ENCODE measurements around the gene KRTAP10-11. TPM values are rescaled to one million over a fixed set of nuclear protein-coding genes. Genes with fewer than 3 reads are reported as not detected.

Gene KRTAP10-11
- total and polyA plus RNA-seq, 2 donors (not counting 1 experiment from before 2014, with no cell fraction given), result not detected

DNA sequence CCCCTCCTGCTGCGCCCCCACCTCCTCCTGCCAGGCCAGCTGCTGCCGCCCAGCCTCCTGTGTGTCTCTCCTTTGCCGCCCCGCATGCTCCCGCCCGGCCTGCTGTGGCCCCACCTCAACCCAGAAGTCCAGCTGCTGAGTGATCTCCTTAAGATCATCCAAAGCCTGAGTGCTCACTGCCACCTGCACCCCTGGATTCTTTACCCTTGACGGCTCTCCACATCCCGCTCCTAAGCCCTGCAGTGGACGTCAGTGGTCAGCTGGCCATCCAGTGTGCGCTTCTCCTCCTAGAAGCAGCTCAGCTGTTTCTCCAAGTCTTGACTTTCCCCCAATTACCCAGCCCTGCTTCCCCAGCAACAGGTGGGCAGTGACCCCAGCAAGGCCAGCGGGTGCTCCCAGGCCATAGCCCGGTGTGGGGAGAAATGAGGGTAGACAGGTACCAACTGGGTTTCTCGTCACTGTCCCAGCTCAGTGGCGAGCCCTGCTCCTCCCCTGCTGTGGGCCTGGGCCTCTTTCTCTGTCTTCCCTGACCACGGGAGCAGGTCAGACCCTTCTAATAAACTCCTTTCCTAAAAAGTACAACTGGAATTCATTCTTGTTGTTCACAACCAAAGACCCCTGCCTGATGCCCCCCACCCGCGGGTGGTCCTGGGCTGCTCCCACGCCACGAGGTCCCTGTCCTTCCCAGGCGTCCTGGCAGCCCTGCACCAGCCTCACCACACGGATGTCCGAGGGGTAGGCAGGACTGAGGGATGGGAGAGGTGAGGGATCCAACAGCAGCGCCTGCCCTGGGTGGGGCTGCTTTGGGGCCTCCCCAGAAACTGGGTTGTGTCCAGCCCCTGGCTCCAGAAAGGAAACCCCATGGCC lies 44.4 kb upstream of the KRTAP10-11 start:
- POLR2A ChIA-PET, result no interaction called here
- no peak for ATAC-seq (ENCODE audit: low read depth)
- WGBS (ENCODE audit: insufficient coverage), result 86% methylated on average over 19 of the region's 23 CpGs
- CTCF ChIA-PET, result no interaction called here
- Histone ChIP-seq H3K4me2 (replicated peaks; ENCODE audit: low read depth, low read length, poor library complexity, severe bottlenecking) (no peak overlapping the region), H3K4me3 (ENCODE audit: control extremely low read depth in 1 of 5, extremely low read depth in 1 of 5, insufficient read depth in 1 of 5, low read depth in 2 of 5, low read length in 4 of 5) (no peak overlapping the region), H3K4me1 (ENCODE audit: control insufficient read depth in 2 of 2, insufficient read depth in 2 of 2, low read length in 2 of 2) (no peaks in the 10 kb centered on the region), H3K36me3 (replicated peaks in 1 of 2; ENCODE audit: control extremely low read depth in 1 of 2, control insufficient read depth in 1 of 2, extremely low read depth in 1 of 2, insufficient read depth in 2 of 2, low read length in 1 of 2) (no peaks in the 10 kb centered on the region), H3K9me3 (ENCODE audit: control extremely low read depth in 1 of 3, control insufficient read depth in 2 of 3, insufficient read depth in 1 of 3, low read length in 2 of 3) (peaks cover 0 to 19% (median 3%) of the 10 kb centered on the region in 3 donors), H4K20me1 (ENCODE audit: control insufficient read depth, insufficient read depth, low read length, poor library complexity, severe bottlenecking) (no peaks in the 10 kb centered on the region), H3K79me2 (ENCODE audit: control insufficient read depth, insufficient read depth, low read length) (no peaks in the 10 kb centered on the region), H3K27me3 (replicated peaks in 1 of 4; ENCODE audit: control extremely low read depth in 1 of 4, control insufficient read depth in 3 of 4, insufficient read depth in 4 of 4, low read length in 3 of 4) (peaks cover 0 to 13% (median 3%) of the 10 kb centered on the region in 4 experiments), H2AFZ (ENCODE audit: insufficient read depth, low read depth, low read length, poor library complexity, severe bottlenecking) (no peak overlapping the region), H3K27ac (ENCODE audit: low read length in 2 of 2) (no peak overlapping the region), H3K9ac (ENCODE audit: low read length) (no peak overlapping the region)
- Mint-ChIP-seq H3K27ac (no peak overlapping the region), H3K27me3 (peaks cover 43% of the 10 kb centered on the region), H3K4me3 (no peak overlapping the region), H3K4me1 (no peaks in the 10 kb centered on the region), H3K9me3 (ENCODE audit: insufficient read depth) (peaks cover 9% of the 10 kb centered on the region)
- DNase-seq, result no peak
- intact Hi-C loops (cut with micrococcal nuclease), result no loop called here
- TF ChIP-seq, protein P1, sequence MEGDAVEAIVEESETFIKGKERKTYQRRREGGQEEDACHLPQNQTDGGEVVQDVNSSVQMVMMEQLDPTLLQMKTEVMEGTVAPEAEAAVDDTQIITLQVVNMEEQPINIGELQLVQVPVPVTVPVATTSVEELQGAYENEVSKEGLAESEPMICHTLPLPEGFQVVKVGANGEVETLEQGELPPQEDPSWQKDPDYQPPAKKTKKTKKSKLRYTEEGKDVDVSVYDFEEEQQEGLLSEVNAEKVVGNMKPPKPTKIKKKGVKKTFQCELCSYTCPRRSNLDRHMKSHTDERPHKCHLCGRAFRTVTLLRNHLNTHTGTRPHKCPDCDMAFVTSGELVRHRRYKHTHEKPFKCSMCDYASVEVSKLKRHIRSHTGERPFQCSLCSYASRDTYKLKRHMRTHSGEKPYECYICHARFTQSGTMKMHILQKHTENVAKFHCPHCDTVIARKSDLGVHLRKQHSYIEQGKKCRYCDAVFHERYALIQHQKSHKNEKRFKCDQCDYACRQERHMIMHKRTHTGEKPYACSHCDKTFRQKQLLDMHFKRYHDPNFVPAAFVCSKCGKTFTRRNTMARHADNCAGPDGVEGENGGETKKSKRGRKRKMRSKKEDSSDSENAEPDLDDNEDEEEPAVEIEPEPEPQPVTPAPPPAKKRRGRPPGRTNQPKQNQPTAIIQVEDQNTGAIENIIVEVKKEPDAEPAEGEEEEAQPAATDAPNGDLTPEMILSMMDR (IDR thresholded peaks at IDR 0.05), result no peak
- no peak for TF ChIP-seq EZH2 (IDR thresholded peaks at IDR 0.05; ENCODE audit: borderline replicate concordance, insufficient read depth, low read depth, low read length, poor library complexity, severe bottlenecking)

DNA sequence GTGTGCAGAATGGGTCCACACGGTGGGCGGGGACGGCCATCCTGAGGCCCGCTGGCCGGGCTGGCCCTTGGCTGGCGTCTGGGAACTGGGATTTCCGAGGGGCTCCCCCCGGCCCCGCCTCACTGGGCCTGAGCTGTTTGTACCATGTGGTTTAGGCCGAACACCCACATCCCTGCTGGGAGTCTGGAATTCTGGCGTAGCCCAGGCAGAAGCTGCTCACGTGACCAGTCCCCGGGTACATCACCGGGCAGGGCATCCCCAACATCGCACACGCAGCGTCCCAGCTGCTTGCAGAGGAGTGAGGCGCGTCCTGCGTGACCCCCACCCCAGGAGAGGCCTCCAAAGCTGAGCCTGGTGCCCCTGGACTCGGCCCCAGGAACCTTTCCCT lies 43.8 kb upstream of the KRTAP10-11 start:
- intact Hi-C loops (cut with micrococcal nuclease), result no loop called here
- H4K20me1 ChIP-seq (ENCODE audit: control insufficient read depth, insufficient read depth, low read length, poor library complexity, severe bottlenecking), result no peaks in the 10 kb centered on the region
- H3K27me3 Mint-ChIP-seq, result peaks cover 47% of the 10 kb centered on the region
- ATAC-seq (ENCODE audit: low read depth) (no peak), DNase-seq (no peak)
- no peak overlapping the region for H3K27ac ChIP-seq (ENCODE audit: low read length in 2 of 2)
- H3K4me1 Mint-ChIP-seq, result no peaks in the 10 kb centered on the region
- CTCF ChIA-PET, result no interaction called here
- peaks cover 0 to 13% (median 3%) of the 10 kb centered on the region in 4 experiments for H3K27me3 ChIP-seq (replicated peaks in 1 of 4; ENCODE audit: control extremely low read depth in 1 of 4, control insufficient read depth in 3 of 4, insufficient read depth in 4 of 4, low read length in 3 of 4)
- H3K9ac ChIP-seq (ENCODE audit: low read length), result no peak overlapping the region
- peaks cover 9% of the 10 kb centered on the region for H3K9me3 Mint-ChIP-seq (ENCODE audit: insufficient read depth)
- POLR2A ChIA-PET, result no interaction called here
- no peak overlapping the region for H3K27ac Mint-ChIP-seq
- TF ChIP-seq, protein P1 (IDR thresholded peaks at IDR 0.05), result no peak
- TF ChIP-seq EZH2 (IDR thresholded peaks at IDR 0.05; ENCODE audit: borderline replicate concordance, insufficient read depth, low read depth, low read length, poor library complexity, severe bottlenecking), result no peak
- 84% methylated on average over 20 of the region's 21 CpGs for WGBS (ENCODE audit: insufficient coverage)
- no peak overlapping the region for H3K4me3 ChIP-seq (ENCODE audit: control extremely low read depth in 1 of 5, extremely low read depth in 1 of 5, insufficient read depth in 1 of 5, low read depth in 2 of 5, low read length in 4 of 5)
- H3K4me2 ChIP-seq (replicated peaks; ENCODE audit: low read depth, low read length, poor library complexity, severe bottlenecking), result no peak overlapping the region
- H2AFZ ChIP-seq (ENCODE audit: insufficient read depth, low read depth, low read length, poor library complexity, severe bottlenecking), result no peak overlapping the region
- H3K9me3 ChIP-seq (ENCODE audit: control extremely low read depth in 1 of 3, control insufficient read depth in 2 of 3, insufficient read depth in 1 of 3, low read length in 2 of 3), result peaks cover 0 to 19% (median 3%) of the 10 kb centered on the region in 3 donors
- H3K36me3 ChIP-seq (replicated peaks in 1 of 2; ENCODE audit: control extremely low read depth in 1 of 2, control insufficient read depth in 1 of 2, extremely low read depth in 1 of 2, insufficient read depth in 2 of 2, low read length in 1 of 2), result no peaks in the 10 kb centered on the region
- H3K4me1 ChIP-seq (ENCODE audit: control insufficient read depth in 2 of 2, insufficient read depth in 2 of 2, low read length in 2 of 2), result no peaks in the 10 kb centered on the region
- no peaks in the 10 kb centered on the region for H3K79me2 ChIP-seq (ENCODE audit: control insufficient read depth, insufficient read depth, low read length)
- H3K4me3 Mint-ChIP-seq, result no peak overlapping the region

Data from B cell (primary cell).